Middle frontal gyrus (tissue), 1 donor: ENCODE measurements around the gene TMEFF2.

ENCODE experiments used
- DNase-seq: peaks from one replicate; pipeline ENCODE4 v3.0.0-alpha.2; 2015; ENCODE audit warnings: low spot score; ENCODE audit errors: extremely low spot score

TMEFF2 gene

GRCh38 chr2:191907545-191907944 is 287.2 kb downstream of the TMEFF2 start:
- DNase-seq: no peak

- no peak for DNase-seq
Measured at GRCh38 chr2:191907091-191907490, 287.6 kb downstream of the TMEFF2 start.

- DNase-seq: no peak
Measured at GRCh38 chr2:191905336-191905735, 289.4 kb downstream of the TMEFF2 start.

- DNase-seq: no peak
Measured at GRCh38 chr2:191901031-191901430, 293.7 kb downstream of the TMEFF2 start.

- no peak for DNase-seq
Measured at GRCh38 chr2:191899410-191899809, 295.3 kb downstream of the TMEFF2 start.
